Astrocyte (in vitro differentiated cells and primary cell): ENCODE measurements around the gene AZIN2. TPM values are rescaled to one million over a fixed set of nuclear protein-coding genes. Genes with fewer than 3 reads are reported as not detected.

Experiments used
- DNase-seq: peaks from one replicate; pipeline ENCODE4 v3.0.0-alpha.2; 2010; ENCODE audit warnings: low read depth
- FAIRE-seq: peaks from 2 replicates; lab custom pipeline; 2011; peaks lifted over from hg19 to GRCh38; lab: Jason Lieb, UNC
- H2AFZ ChIP-seq: 2 replicates; pipeline ENCODE4 v1.6.0; 2012; ENCODE audit warnings: low read depth, low read length, inconsistent platforms
- H3K27ac ChIP-seq: 2 replicates; pipeline ENCODE4 v1.5.1; 2011; ENCODE audit warnings: low read depth, low read length, inconsistent platforms
- H3K27me3 ChIP-seq: 2 replicates; pipeline ENCODE4 v1.6.0; 2011; ENCODE audit warnings: low read length, inconsistent platforms; ENCODE audit not compliant: insufficient read depth
- H3K36me3 ChIP-seq: 2 replicates; pipeline ENCODE4 v1.5.1; 2011; ENCODE audit warnings: low read length, inconsistent platforms; ENCODE audit not compliant: insufficient read depth
- H3K4me1 ChIP-seq: 2 replicates; pipeline ENCODE4 v1.5.1; 2011; ENCODE audit warnings: low read length, inconsistent platforms; ENCODE audit not compliant: insufficient read depth
- H3K4me2 ChIP-seq: 2 replicates; pipeline ENCODE4 v1.6.0; 2012; ENCODE audit warnings: low read length, inconsistent platforms
- H3K4me3 ChIP-seq: 2 replicates; pipeline ENCODE4 v1.5.1; 2011; ENCODE audit warnings: low read depth, mild to moderate bottlenecking, low read length, inconsistent platforms; ENCODE audit not compliant: insufficient read depth
- H3K79me2 ChIP-seq: 2 replicates; pipeline ENCODE4 v1.6.0; 2012; ENCODE audit warnings: mild to moderate bottlenecking, low read length, inconsistent platforms; ENCODE audit not compliant: insufficient read depth
- H3K9ac ChIP-seq: 2 replicates; pipeline ENCODE4 v1.6.0; 2012; ENCODE audit warnings: mild to moderate bottlenecking, low read length, inconsistent platforms
- H3K9me3 ChIP-seq: 2 replicates; pipeline ENCODE4 v1.5.1; 2012; ENCODE audit warnings: low read depth, mild to moderate bottlenecking, low read length, inconsistent platforms; ENCODE audit not compliant: insufficient read depth
- H4K20me1 ChIP-seq: 2 replicates; pipeline ENCODE4 v1.6.0; 2012; ENCODE audit warnings: low read length, inconsistent platforms; ENCODE audit not compliant: insufficient read depth
- H3K27ac Mint-ChIP-seq: one replicate; pipeline ENCODE4 v1.8.0; 2021; ENCODE audit warnings: mild to moderate bottlenecking, mixed read lengths; ENCODE audit not compliant: unreplicated experiment
- H3K27me3 Mint-ChIP-seq: one replicate; pipeline ENCODE4 v1.8.0; 2021; ENCODE audit warnings: low read depth, mixed read lengths; ENCODE audit not compliant: unreplicated experiment
- H3K36me3 Mint-ChIP-seq: one replicate; pipeline ENCODE4 v1.8.0; 2021; ENCODE audit warnings: low read depth, mixed read lengths; ENCODE audit not compliant: unreplicated experiment
- H3K4me1 Mint-ChIP-seq: one replicate; pipeline ENCODE4 v1.8.0; 2021; ENCODE audit warnings: low read depth, mixed read lengths; ENCODE audit not compliant: unreplicated experiment
- H3K4me3 Mint-ChIP-seq: one replicate; pipeline ENCODE4 v1.8.0; 2021; ENCODE audit warnings: mild to moderate bottlenecking, moderate library complexity, mixed read lengths; ENCODE audit not compliant: unreplicated experiment
- H3K9me3 Mint-ChIP-seq: one replicate; pipeline ENCODE4 v1.8.0; 2021; ENCODE audit warnings: mild to moderate bottlenecking, mixed read lengths; ENCODE audit not compliant: unreplicated experiment
- EZH2 ChIP-seq: IDR thresholded peaks from 2 replicates; pipeline ENCODE4 v1.6.1; 2012; ENCODE audit warnings: mild to moderate bottlenecking, low read length, inconsistent platforms; ENCODE audit not compliant: insufficient read depth
- total RNA-seq: library from RNA; stranded (reverse); gene quantifications from 2 replicates; pipeline ENCODE4 v1.2.1, GENCODE V29; 2021
- TF ChIP-seq, protein P1 (sequence below): IDR thresholded peaks from 2 replicates; pipeline ENCODE4 v1.5.1; 2011; ENCODE audit warnings: low read depth, mild to moderate bottlenecking, inconsistent platforms, low read length, moderate library complexity; ENCODE audit not compliant: insufficient read depth

AZIN2 gene
- total RNA-seq, 1 donor from 2014 or later: 10.1 TPM

DNA sequence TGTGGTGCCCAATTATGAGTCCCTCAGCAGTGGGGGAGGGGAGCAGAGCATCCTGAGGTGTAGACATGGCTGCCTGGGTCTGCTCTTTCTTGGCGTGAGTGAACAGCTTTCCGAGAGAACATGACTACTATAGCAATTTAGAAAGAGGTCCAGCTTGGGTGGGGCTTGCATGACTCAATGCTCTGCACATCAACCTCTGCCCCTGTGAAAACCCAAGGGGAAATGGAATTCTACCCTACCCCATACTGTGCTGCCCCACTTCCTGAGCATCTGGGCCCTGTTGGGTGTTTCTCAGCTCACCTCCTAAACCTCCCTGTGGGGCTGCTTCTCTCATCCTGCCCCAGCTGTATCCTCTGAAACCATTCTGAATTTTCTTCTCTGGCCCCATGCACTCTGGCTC lies 8.2 kb upstream of the AZIN2 start:
- FAIRE-seq: no peak
- no peak overlapping the region for H2AFZ ChIP-seq

DNA sequence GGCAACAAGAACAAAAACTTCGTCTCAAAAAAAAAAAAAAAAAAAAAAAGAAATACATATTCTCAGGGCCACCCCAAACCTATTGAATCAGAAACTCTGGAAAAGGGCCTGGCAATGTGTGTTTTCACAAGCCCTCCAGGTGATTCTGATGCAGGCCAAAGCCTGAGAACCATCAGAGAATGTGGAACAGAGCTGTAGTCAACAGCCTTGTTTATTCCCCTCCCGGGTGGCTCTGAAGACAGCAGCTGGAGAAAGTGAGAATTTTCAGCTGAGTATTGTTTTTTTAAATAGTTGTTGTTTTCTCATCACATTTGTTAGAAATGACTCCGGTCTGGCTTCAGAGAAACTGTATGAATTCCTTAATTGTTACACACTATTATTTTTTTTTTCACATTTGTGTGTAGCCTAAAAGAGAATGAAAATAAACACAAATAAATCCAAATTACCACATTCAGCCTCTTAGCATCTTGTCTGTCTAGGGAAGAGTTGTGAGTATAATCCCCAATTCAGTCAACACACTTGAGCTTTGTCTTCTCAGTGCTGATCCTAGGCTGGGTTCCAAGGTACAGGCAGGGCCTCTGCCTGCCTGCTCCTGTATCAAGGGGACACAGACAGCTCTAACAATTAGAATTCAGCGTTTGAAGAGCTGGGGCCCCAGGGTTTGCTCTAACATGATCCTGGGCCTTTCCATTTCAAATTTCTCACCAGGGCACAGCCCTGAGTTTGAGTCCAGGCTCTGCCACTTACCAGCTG lies 6.6 kb upstream of the AZIN2 start:
- H3K36me3 Mint-ChIP-seq: no peaks in the 10 kb centered on the region
- no peaks in the 10 kb centered on the region for H3K4me1 ChIP-seq
- no peaks in the 10 kb centered on the region for H3K27me3 ChIP-seq
- H3K36me3 ChIP-seq: no peaks in the 10 kb centered on the region
- peaks cover 7% of the 10 kb centered on the region for H3K9me3 Mint-ChIP-seq
- FAIRE-seq (no peak), DNase-seq (no peak)
- no peaks in the 10 kb centered on the region for H3K79me2 ChIP-seq
- H3K4me3 Mint-ChIP-seq: no peak overlapping the region
- no peak overlapping the region for H3K27ac ChIP-seq
- no peak overlapping the region for H3K4me2 ChIP-seq
- H3K27ac Mint-ChIP-seq: no peak overlapping the region
- TF ChIP-seq, protein P1, sequence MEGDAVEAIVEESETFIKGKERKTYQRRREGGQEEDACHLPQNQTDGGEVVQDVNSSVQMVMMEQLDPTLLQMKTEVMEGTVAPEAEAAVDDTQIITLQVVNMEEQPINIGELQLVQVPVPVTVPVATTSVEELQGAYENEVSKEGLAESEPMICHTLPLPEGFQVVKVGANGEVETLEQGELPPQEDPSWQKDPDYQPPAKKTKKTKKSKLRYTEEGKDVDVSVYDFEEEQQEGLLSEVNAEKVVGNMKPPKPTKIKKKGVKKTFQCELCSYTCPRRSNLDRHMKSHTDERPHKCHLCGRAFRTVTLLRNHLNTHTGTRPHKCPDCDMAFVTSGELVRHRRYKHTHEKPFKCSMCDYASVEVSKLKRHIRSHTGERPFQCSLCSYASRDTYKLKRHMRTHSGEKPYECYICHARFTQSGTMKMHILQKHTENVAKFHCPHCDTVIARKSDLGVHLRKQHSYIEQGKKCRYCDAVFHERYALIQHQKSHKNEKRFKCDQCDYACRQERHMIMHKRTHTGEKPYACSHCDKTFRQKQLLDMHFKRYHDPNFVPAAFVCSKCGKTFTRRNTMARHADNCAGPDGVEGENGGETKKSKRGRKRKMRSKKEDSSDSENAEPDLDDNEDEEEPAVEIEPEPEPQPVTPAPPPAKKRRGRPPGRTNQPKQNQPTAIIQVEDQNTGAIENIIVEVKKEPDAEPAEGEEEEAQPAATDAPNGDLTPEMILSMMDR: no peak
- TF ChIP-seq EZH2: no peak
- H3K4me1 Mint-ChIP-seq: no peaks in the 10 kb centered on the region
- H4K20me1 ChIP-seq: no peaks in the 10 kb centered on the region
- H3K9me3 ChIP-seq: no peaks in the 10 kb centered on the region
- H3K4me3 ChIP-seq: no peak overlapping the region
- H3K9ac ChIP-seq: no peak overlapping the region
- no peaks in the 10 kb centered on the region for H3K27me3 Mint-ChIP-seq
- H2AFZ ChIP-seq: no peak overlapping the region

More for the DNA sequence above, 8.2 kb upstream of the AZIN2 start:
- H3K27me3 ChIP-seq: no peaks in the 10 kb centered on the region
- no peak overlapping the region for H3K4me3 Mint-ChIP-seq
- no peak overlapping the region for H3K27ac Mint-ChIP-seq
- no peaks in the 10 kb centered on the region for H4K20me1 ChIP-seq
- no peaks in the 10 kb centered on the region for H3K9me3 ChIP-seq
- no peaks in the 10 kb centered on the region for H3K27me3 Mint-ChIP-seq
- no peaks in the 10 kb centered on the region for H3K79me2 ChIP-seq
- H3K4me3 ChIP-seq: no peak overlapping the region
- H3K36me3 ChIP-seq: no peaks in the 10 kb centered on the region
- peaks cover 10% of the 10 kb centered on the region for H3K9me3 Mint-ChIP-seq
- no peak overlapping the region for H3K4me2 ChIP-seq
- H3K27ac ChIP-seq: no peak overlapping the region
- no peaks in the 10 kb centered on the region for H3K4me1 ChIP-seq
- no peaks in the 10 kb centered on the region for H3K36me3 Mint-ChIP-seq
- no peak for DNase-seq
- no peak overlapping the region for H3K9ac ChIP-seq
- no peaks in the 10 kb centered on the region for H3K4me1 Mint-ChIP-seq
- TF ChIP-seq, protein P1: no peak
- TF ChIP-seq EZH2: no peak

DNA sequence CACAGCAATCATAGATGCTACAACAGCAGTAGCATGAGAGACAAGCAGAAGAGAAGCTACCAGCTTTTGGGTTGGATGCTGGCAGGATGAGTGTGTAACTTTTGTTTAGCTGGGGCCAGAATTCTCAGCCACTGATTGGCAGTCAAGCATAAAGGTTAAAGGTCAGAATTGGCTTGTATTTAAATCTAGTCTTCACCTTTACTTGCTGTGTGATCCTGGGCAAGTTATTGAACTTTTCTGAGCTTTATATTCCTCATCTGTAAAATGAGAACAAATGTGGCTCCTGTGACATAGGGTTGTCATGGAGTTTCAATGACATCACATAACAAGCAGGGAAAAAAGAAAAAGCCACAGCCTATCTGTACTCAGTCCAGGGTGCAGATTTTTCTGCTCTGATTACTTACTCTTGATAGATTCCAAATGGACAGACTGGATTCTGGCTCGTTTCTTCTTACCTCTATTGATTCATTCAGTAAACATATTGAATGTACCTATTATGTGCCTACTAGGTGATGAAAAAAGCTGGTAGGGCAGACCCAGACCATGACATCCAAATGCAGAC lies 2.8 kb upstream of the AZIN2 start:
- Histone ChIP-seq H3K9me3 (no peaks in the 10 kb centered on the region), H3K9ac (no peak overlapping the region), H3K27ac (no peak overlapping the region), H3K79me2 (no peaks in the 10 kb centered on the region), H3K4me1 (peaks cover 17% of the 10 kb centered on the region), H3K36me3 (no peaks in the 10 kb centered on the region), H3K4me2 (no peak overlapping the region), H3K4me3 (no peak overlapping the region), H2AFZ (no peak overlapping the region), H4K20me1 (peaks cover 8% of the 10 kb centered on the region), H3K27me3 (no peaks in the 10 kb centered on the region)
- no peak overlapping the region for H3K27ac Mint-ChIP-seq
- peaks cover 8% of the 10 kb centered on the region for H3K27me3 Mint-ChIP-seq
- peaks cover 6% of the 10 kb centered on the region for H3K36me3 Mint-ChIP-seq
- no peak for TF ChIP-seq EZH2
- TF ChIP-seq, protein P1: no peak
- no peaks in the 10 kb centered on the region for H3K9me3 Mint-ChIP-seq
- H3K4me3 Mint-ChIP-seq: no peak overlapping the region
- DNase-seq: peak; percentile 14
- H3K4me1 Mint-ChIP-seq: peaks cover 9% of the 10 kb centered on the region
- FAIRE-seq: no peak
